ENCODE results near the gene WDCP.

Gene WDCP

DNA sequence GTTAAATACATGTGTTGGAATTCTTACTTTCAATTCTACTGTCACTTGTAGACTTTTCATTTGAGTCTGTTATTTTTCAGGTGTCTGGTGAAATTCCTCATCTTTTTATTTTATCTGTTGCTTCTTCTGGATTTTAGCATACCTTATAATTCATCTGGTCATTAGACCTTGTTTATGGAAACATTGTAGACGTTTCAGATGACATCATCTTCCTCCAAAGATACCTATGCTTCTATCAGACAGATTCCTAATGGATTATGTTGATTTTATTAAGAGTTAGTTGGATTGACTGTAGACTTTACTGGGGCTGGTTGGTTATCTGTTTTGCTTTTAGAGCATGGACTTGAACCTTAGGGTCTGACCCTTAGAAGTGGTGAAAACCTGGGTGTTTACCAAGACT, 52.6 kb downstream of the WDCP start:
- H3K4me3 ChIP-seq (ENCODE audit: low read length) = no peak overlapping the region
- no peaks in the 10 kb centered on the region for H4K20me1 ChIP-seq (ENCODE audit: insufficient read depth, low read length)
- no peak for TF ChIP-seq EZH2phosphoT487 (IDR thresholded peaks at IDR 0.05; ENCODE audit: low read depth)
- TF ChIP-seq, protein P1, sequence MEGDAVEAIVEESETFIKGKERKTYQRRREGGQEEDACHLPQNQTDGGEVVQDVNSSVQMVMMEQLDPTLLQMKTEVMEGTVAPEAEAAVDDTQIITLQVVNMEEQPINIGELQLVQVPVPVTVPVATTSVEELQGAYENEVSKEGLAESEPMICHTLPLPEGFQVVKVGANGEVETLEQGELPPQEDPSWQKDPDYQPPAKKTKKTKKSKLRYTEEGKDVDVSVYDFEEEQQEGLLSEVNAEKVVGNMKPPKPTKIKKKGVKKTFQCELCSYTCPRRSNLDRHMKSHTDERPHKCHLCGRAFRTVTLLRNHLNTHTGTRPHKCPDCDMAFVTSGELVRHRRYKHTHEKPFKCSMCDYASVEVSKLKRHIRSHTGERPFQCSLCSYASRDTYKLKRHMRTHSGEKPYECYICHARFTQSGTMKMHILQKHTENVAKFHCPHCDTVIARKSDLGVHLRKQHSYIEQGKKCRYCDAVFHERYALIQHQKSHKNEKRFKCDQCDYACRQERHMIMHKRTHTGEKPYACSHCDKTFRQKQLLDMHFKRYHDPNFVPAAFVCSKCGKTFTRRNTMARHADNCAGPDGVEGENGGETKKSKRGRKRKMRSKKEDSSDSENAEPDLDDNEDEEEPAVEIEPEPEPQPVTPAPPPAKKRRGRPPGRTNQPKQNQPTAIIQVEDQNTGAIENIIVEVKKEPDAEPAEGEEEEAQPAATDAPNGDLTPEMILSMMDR (IDR thresholded peaks at IDR 0.05; ENCODE audit: low read depth, low read length) = no peak
- H3K9me3 ChIP-seq (ENCODE audit: insufficient read depth, low read length) = no peaks in the 10 kb centered on the region
- H3K79me2 ChIP-seq (ENCODE audit: low read length) = no peaks in the 10 kb centered on the region
- no peak overlapping the region for H3K9ac ChIP-seq (ENCODE audit: low read length)
- no peak overlapping the region for H3K27ac ChIP-seq (ENCODE audit: low read length)
- no peak overlapping the region for H3K4me2 ChIP-seq (ENCODE audit: low read length)
- no peak overlapping the region for H2AFZ ChIP-seq (ENCODE audit: low read depth, low read length)
- H3K4me1 ChIP-seq (ENCODE audit: low read length) = no peaks in the 10 kb centered on the region
- no peaks in the 10 kb centered on the region for H3K36me3 ChIP-seq (replicated peaks; ENCODE audit: low read depth, low read length)
- no peaks in the 10 kb centered on the region for H3K27me3 ChIP-seq (ENCODE audit: low read depth, low read length)

DNA sequence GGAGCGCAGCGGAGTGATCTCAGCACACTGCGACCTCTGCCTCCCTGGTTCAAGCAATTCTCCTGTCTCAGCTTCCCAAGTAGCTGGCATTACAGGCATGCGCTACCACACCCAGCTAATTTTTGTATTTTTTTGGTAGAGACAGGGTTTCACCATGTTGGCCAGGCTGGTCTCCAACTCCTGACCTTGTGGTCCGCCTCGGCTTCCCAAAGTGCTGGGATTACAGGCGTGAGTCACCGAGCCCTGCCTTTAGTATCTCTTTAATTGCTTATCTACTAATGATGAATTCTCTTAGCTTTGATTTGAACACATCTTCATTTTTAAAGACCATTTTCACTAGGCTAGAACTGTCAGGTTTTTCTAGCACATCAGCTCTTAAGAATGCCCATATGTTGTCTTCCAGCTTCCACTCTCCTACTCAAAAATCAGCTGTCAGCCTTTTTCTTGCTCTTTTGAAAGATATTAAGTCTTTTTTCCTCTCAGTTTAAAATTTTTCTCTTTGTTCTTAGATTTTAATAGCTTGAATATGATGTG, 53.4 kb downstream of the WDCP start:
- no peaks in the 10 kb centered on the region for H3K4me1 ChIP-seq (ENCODE audit: low read length)
- no peaks in the 10 kb centered on the region for H3K9me3 ChIP-seq (ENCODE audit: insufficient read depth, low read length)
- H4K20me1 ChIP-seq (ENCODE audit: insufficient read depth, low read length) = no peaks in the 10 kb centered on the region
- no peak overlapping the region for H3K4me2 ChIP-seq (ENCODE audit: low read length)
- H3K27me3 ChIP-seq (ENCODE audit: low read depth, low read length) = no peaks in the 10 kb centered on the region
- TF ChIP-seq, protein P1 (IDR thresholded peaks at IDR 0.05; ENCODE audit: low read depth, low read length) = no peak
- TF ChIP-seq EZH2phosphoT487 (IDR thresholded peaks at IDR 0.05; ENCODE audit: low read depth) = no peak
- H3K9ac ChIP-seq (ENCODE audit: low read length) = no peak overlapping the region
- no peak overlapping the region for H2AFZ ChIP-seq (ENCODE audit: low read depth, low read length)
- no peaks in the 10 kb centered on the region for H3K79me2 ChIP-seq (ENCODE audit: low read length)
- H3K4me3 ChIP-seq (ENCODE audit: low read length) = no peak overlapping the region
- no peak overlapping the region for H3K27ac ChIP-seq (ENCODE audit: low read length)
- no peaks in the 10 kb centered on the region for H3K36me3 ChIP-seq (replicated peaks; ENCODE audit: low read depth, low read length)

DNA sequence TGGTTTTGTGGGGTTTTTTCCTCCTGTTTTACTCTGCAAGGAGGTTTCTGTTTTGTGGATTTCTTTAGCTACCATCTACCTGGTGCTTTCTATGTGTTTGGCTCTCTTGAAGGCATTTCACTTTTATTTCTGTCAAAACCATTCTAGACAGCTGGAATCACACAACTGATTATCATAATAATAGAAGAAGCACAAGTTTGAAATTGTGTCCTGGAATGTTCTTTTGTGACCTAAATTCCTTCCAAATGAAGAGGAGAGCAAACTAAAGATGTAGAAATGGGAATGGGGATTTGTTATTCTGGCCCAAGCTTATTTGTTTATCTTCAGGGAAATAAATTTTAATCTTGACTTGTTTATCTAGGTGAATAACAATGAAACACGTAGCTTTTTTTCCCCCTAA, 54.3 kb downstream of the WDCP start:
- Histone ChIP-seq H4K20me1 (ENCODE audit: insufficient read depth, low read length) (no peaks in the 10 kb centered on the region), H3K9me3 (ENCODE audit: insufficient read depth, low read length) (no peaks in the 10 kb centered on the region), H3K27ac (ENCODE audit: low read length) (no peak overlapping the region), H3K36me3 (replicated peaks; ENCODE audit: low read depth, low read length) (no peaks in the 10 kb centered on the region), H3K27me3 (ENCODE audit: low read depth, low read length) (no peaks in the 10 kb centered on the region), H3K4me2 (ENCODE audit: low read length) (no peak overlapping the region), H3K79me2 (ENCODE audit: low read length) (no peaks in the 10 kb centered on the region), H3K9ac (ENCODE audit: low read length) (no peak overlapping the region), H3K4me3 (ENCODE audit: low read length) (no peak overlapping the region), H2AFZ (ENCODE audit: low read depth, low read length) (no peak overlapping the region), H3K4me1 (ENCODE audit: low read length) (no peaks in the 10 kb centered on the region)
- TF ChIP-seq, protein P1 (IDR thresholded peaks at IDR 0.05; ENCODE audit: low read depth, low read length) = no peak
- TF ChIP-seq EZH2phosphoT487 (IDR thresholded peaks at IDR 0.05; ENCODE audit: low read depth) = no peak

DNA sequence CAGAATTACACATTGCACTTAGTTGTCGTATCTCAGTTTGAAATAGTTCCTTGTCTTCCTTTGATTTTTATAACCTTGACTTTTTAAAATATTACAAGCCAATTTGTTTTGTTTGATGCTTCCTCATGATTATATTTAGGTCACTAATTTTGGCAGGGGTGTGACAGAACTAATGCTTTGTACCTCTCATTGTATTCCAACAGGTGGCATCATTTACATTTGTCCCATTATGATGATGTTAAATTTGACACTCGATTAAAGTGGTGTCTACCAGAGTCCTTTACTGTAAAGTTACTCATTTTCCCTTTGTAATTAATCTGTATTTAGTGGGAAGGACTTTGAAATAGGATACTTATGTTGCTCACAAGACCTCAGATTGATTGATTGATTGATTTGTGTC, 58.8 kb downstream of the WDCP start:
- H3K4me2 ChIP-seq (ENCODE audit: low read length) = no peak overlapping the region
- no peaks in the 10 kb centered on the region for H3K9me3 ChIP-seq (ENCODE audit: insufficient read depth, low read length)
- H3K4me1 ChIP-seq (ENCODE audit: low read length) = no peaks in the 10 kb centered on the region
- no peak overlapping the region for H2AFZ ChIP-seq (ENCODE audit: low read depth, low read length)
- H3K27ac ChIP-seq (ENCODE audit: low read length) = no peak overlapping the region
- TF ChIP-seq EZH2phosphoT487 (IDR thresholded peaks at IDR 0.05; ENCODE audit: low read depth) = no peak
- TF ChIP-seq, protein P1 (IDR thresholded peaks at IDR 0.05; ENCODE audit: low read depth, low read length) = peak; percentile 44
- H3K27me3 ChIP-seq (ENCODE audit: low read depth, low read length) = no peaks in the 10 kb centered on the region
- no peaks in the 10 kb centered on the region for H3K36me3 ChIP-seq (replicated peaks; ENCODE audit: low read depth, low read length)
- H3K79me2 ChIP-seq (ENCODE audit: low read length) = no peaks in the 10 kb centered on the region
- no peak overlapping the region for H3K9ac ChIP-seq (ENCODE audit: low read length)
- H3K4me3 ChIP-seq (ENCODE audit: low read length) = no peak overlapping the region
- no peaks in the 10 kb centered on the region for H4K20me1 ChIP-seq (ENCODE audit: insufficient read depth, low read length)
